Suppressor macrophage treated with lipopolysaccharide for 1 hour (primary cell): Measurements from ENCODE around the gene TRIM33.
"Not testable (repeated sequence)": the region's sequence is repeated elsewhere in the genome, so short reads cannot be mapped to it uniquely, and the experiment has no call there.

Experiments
- DNase-seq, 3 donors: peaks; one replicate each; pipeline ENCODE4 v3.0.0-alpha.2; 2020 to 2022

Gene TRIM33

GRCh38 chr1:114509596-114510273 lies 1.3 kb downstream of the TRIM33 start:
- peak in 2 of 3 donors; percentile 33 to 45 for DNase-seq

- DNase-seq, result no peak
These were observed 2.6 kb downstream of the TRIM33 start for GRCh38 chr1:114508386-114508898.

GRCh38 chr1:114507513-114507912 lies 3.5 kb downstream of the TRIM33 start:
- DNase-seq, result no peak

- peak; percentile 61 to 75 (median 70) for DNase-seq
These were observed 5.8 kb downstream of the TRIM33 start for GRCh38 chr1:114505148-114505561.

GRCh38 chr1:114503916-114504422 lies 7.0 kb downstream of the TRIM33 start:
- DNase-seq, result no peak

- no peak for DNase-seq
These were observed 8.9 kb downstream of the TRIM33 start for GRCh38 chr1:114502080-114502479.

GRCh38 chr1:114499478-114499877 lies 11.5 kb downstream of the TRIM33 start:
- DNase-seq, result peak in 2 of 3 donors; percentile 15 to 22

GRCh38 chr1:114496089-114496488 lies 14.9 kb downstream of the TRIM33 start:
- no peak for DNase-seq

GRCh38 chr1:114495486-114495885 lies 15.5 kb downstream of the TRIM33 start:
- DNase-seq, result no peak

- no peak for DNase-seq
These were observed 18.0 kb downstream of the TRIM33 start for GRCh38 chr1:114492978-114493377.

GRCh38 chr1:114490274-114490693 lies 20.7 kb downstream of the TRIM33 start:
- DNase-seq, result no peak

- no peak for DNase-seq
These were observed 22.3 kb downstream of the TRIM33 start for GRCh38 chr1:114488739-114489138.

- no peak for DNase-seq
These were observed 25.7 kb downstream of the TRIM33 start for GRCh38 chr1:114485286-114485685.

- peak; percentile 45 to 52 (median 52) for DNase-seq
These were observed 28.4 kb downstream of the TRIM33 start for GRCh38 chr1:114482585-114482984.

GRCh38 chr1:114479636-114480035 lies 31.4 kb downstream of the TRIM33 start:
- DNase-seq, result not testable (repeated sequence)

GRCh38 chr1:114479134-114479533 lies 31.9 kb downstream of the TRIM33 start:
- no peak for DNase-seq

- DNase-seq, result no peak
These were observed 37.2 kb downstream of the TRIM33 start for GRCh38 chr1:114473796-114474195.

GRCh38 chr1:114472408-114472807 lies 38.6 kb downstream of the TRIM33 start:
- no peak for DNase-seq

GRCh38 chr1:114470681-114471080 lies 40.3 kb downstream of the TRIM33 start:
- no peak for DNase-seq

GRCh38 chr1:114468710-114469468 lies 42.1 kb downstream of the TRIM33 start:
- DNase-seq, result no peak

- DNase-seq, result no peak
These were observed 43.0 kb downstream of the TRIM33 start for GRCh38 chr1:114468047-114468446.

GRCh38 chr1:114467491-114467890 lies 43.5 kb downstream of the TRIM33 start:
- no peak for DNase-seq

GRCh38 chr1:114466334-114467014 lies 44.5 kb downstream of the TRIM33 start:
- DNase-seq, result no peak
